SK-N-SH (cell line): ENCODE results near the gene NTNG1. TPM values are rescaled to one million over a fixed set of nuclear protein-coding genes. Genes with fewer than 3 reads are reported as not detected.

Experiments used
- CTCF ChIA-PET: fragments of 300-600, 350-600 bp; formaldehyde crosslinking; extraction: SDS; loops from one replicate; lab custom pipeline; 2021; lab: Yijun Ruan, JAX
- POLR2A ChIA-PET: fragments of 350-600 bp; sonication (Branson Sonifier 250); formaldehyde crosslinking; extraction: SDS; loops from one replicate; lab custom pipeline; 2020; ENCODE audit warnings: antibody characterized with exemption, inconsistent platforms; lab: Yijun Ruan, JAX
- DNase-seq: peaks from one replicate; pipeline ENCODE4 v3.0.0; 2012
- H2AFZ ChIP-seq: fragments of 200-600 bp; sonication (generic); 2 replicates; pipeline ENCODE4 v1.8.1; 2016; ENCODE audit warnings: antibody characterized with exemption, mild to moderate bottlenecking, low read depth
- H3F3A ChIP-seq: fragments of 200-600 bp; sonication (generic); replicated peaks from 2 replicates; pipeline ENCODE3; 2016; ENCODE audit warnings: antibody characterized with exemption, mild to moderate bottlenecking; ENCODE audit not compliant: insufficient read depth
- H3K27ac ChIP-seq, 2 experiments: fragments of 200-500 bp in 1 of 2; fragments of 200-600 bp in 1 of 2; sonication (Bioruptor generic) in 1 of 2; sonication (generic), shearing (Covaris generic) in 1 of 2; 2 replicates each; pipeline versions ENCODE4 v1.5.1 to v1.6.1; 2014 to 2016; ENCODE audit warnings: low read depth in 2 of 2, inconsistent platforms in 1 of 2, low read length in 1 of 2, mild to moderate bottlenecking in 1 of 2, mixed read lengths in 1 of 2
- H3K27me3 ChIP-seq: fragments of 200-600 bp; sonication (generic), shearing (Covaris generic); 2 replicates; pipeline ENCODE4 v1.6.1; 2016; ENCODE audit warnings: mixed run types; ENCODE audit not compliant: insufficient read depth
- H3K36me3 ChIP-seq, 2 experiments: fragments of 200-500 bp in 1 of 2; fragments of 200-600 bp in 1 of 2; sonication (Bioruptor generic) in 1 of 2; sonication (generic) in 1 of 2; replicated peaks in 1 of 2; 2 replicates each; pipeline versions ENCODE3 to v1.5.1; 2014 to 2016; ENCODE audit warnings: low read length in 1 of 2, mild to moderate bottlenecking in 1 of 2; ENCODE audit not compliant: insufficient read depth in 2 of 2, control insufficient read depth in 1 of 2
- H3K4me1 ChIP-seq, 2 experiments: fragments of 200-500 bp in 1 of 2; fragments of 200-600 bp in 1 of 2; sonication (Bioruptor generic) in 1 of 2; sonication (generic), shearing (Covaris generic) in 1 of 2; 2 replicates each; pipeline versions ENCODE4 v1.5.1 to v1.6.1; 2014 to 2016; ENCODE audit warnings: low read depth in 1 of 2, low read length in 1 of 2, mixed run types in 1 of 2; ENCODE audit not compliant: insufficient read depth in 2 of 2, control insufficient read depth in 1 of 2
- H3K4me2 ChIP-seq: fragments of 200-600 bp; sonication (generic), shearing (Covaris generic); 2 replicates; pipeline ENCODE4 v1.6.1; 2017; ENCODE audit warnings: mixed run types
- H3K4me3 ChIP-seq, 2 experiments: fragments of 200-500 bp in 1 of 2; fragments of 200-600 bp in 1 of 2; sonication (Bioruptor generic) in 1 of 2; sonication (generic), shearing (Covaris generic) in 1 of 2; 2 replicates each; pipeline versions ENCODE4 v1.5.1 to v1.8.1; 2014 to 2016; ENCODE audit warnings: low read depth in 2 of 2, inconsistent platforms in 1 of 2, low read length in 1 of 2, mild to moderate bottlenecking in 1 of 2, mixed read lengths in 1 of 2, moderate library complexity in 1 of 2
- H3K79me2 ChIP-seq: fragments of 200-600 bp; sonication (generic); 2 replicates; pipeline ENCODE4 v1.8.1; 2017; ENCODE audit warnings: mild to moderate bottlenecking; ENCODE audit not compliant: insufficient read depth
- H3K9ac ChIP-seq: fragments of 200-600 bp; sonication (generic); 2 replicates; pipeline ENCODE4 v1.6.1; 2017; ENCODE audit warnings: mixed run types
- H3K9me2 ChIP-seq: fragments of 200-600 bp; sonication (generic); 2 replicates; pipeline ENCODE4 v1.6.1; 2017; ENCODE audit warnings: mixed run types
- H3K9me3 ChIP-seq: fragments of 200-600 bp; sonication (generic); 2 replicates; pipeline ENCODE4 v1.6.1; 2017; ENCODE audit warnings: mixed run types, mild to moderate bottlenecking, moderate library complexity
- H4K20me1 ChIP-seq: fragments of 200-600 bp; sonication (generic); 2 replicates; pipeline ENCODE4 v1.6.1; 2017; ENCODE audit warnings: mild to moderate bottlenecking, mixed run types; ENCODE audit not compliant: insufficient read depth
- FOXM1 ChIP-seq: IDR thresholded peaks from 2 replicates; pipeline ENCODE4 v1.4.0; 2012; ENCODE audit warnings: low read depth, mild to moderate bottlenecking
- GATA2 ChIP-seq: sonication (generic); formaldehyde crosslinking; IDR thresholded peaks from 2 replicates; pipeline ENCODE4 v1.5.0; 2020; ENCODE audit warnings: mild to moderate bottlenecking, missing genetic modification reagents
- NRF1 ChIP-seq: IDR thresholded peaks from 2 replicates; pipeline ENCODE4 v1.6.1; 2012; ENCODE audit warnings: low read depth, mild to moderate bottlenecking, low read length
- RFX5 ChIP-seq: IDR thresholded peaks from 2 replicates; pipeline ENCODE4 v1.6.1; 2012; ENCODE audit warnings: mild to moderate bottlenecking, improper control_type of control experiment, low read length
- RXRA ChIP-seq: IDR thresholded peaks from 2 replicates; pipeline ENCODE4 v1.4.0; 2012; ENCODE audit warnings: low read depth, mild to moderate bottlenecking, borderline replicate concordance
- WGBS: methylation state at CpG from one replicate; pipeline ENCODE4 v1.1.6; 2017; ENCODE audit warnings: low lambda C conversion rate; 5-methylcytosine and 5-hydroxymethylcytosine counted together
- polyA plus RNA-seq, 3 experiments: library from polyadenylated mRNA; depleted of rRNA; stranded (reverse); fragments of >200 nt; gene quantifications; 2 replicates each; pipeline ENCODE4 v1.2.3, GENCODE V29; 2012

The NTNG1 gene
- polyA plus RNA-seq, 1 of the 3 experiments (the other 2 are of a cell fraction): 0.03 TPM

- Histone ChIP-seq H3K9me3 (no peaks in the 10 kb centered on the region), H3K4me1 (no peaks in the 10 kb centered on the region), H3K4me2 (no peak overlapping the region), H3K27ac (no peak overlapping the region), H3K27me3 (no peaks in the 10 kb centered on the region), H3K9me2 (no peaks in the 10 kb centered on the region), H2AFZ (no peak overlapping the region), H4K20me1 (no peaks in the 10 kb centered on the region), H3K9ac (no peak overlapping the region), H3K79me2 (no peaks in the 10 kb centered on the region), H3K4me3 (no peak overlapping the region), H3K36me3 (no peaks in the 10 kb centered on the region), H3F3A (no peaks in the 10 kb centered on the region)
- WGBS: 57% methylated on average over 3 of the region's 3 CpGs
- CTCF ChIA-PET: interaction anchor here (1.6 kb wide), 1 partner anchor 190 kb away, joined by 3 read pairs; no protein-coding TSS in a partner anchor
- DNase-seq: no peak
- TF ChIP-seq GATA2 (no peak), NRF1 (no peak)
- POLR2A ChIA-PET: no interaction called here
These were observed 327.0 kb downstream of the NTNG1 start for GRCh38 chr1:107467811-107468210.

GRCh38 chr1:107473065-107473464 is 332.2 kb downstream of the NTNG1 start:
- Histone ChIP-seq H2AFZ (no peak overlapping the region), H3K79me2 (no peaks in the 10 kb centered on the region), H4K20me1 (no peaks in the 10 kb centered on the region), H3K9me3 (no peaks in the 10 kb centered on the region), H3F3A (no peaks in the 10 kb centered on the region), H3K4me3 (no peak overlapping the region), H3K4me2 (no peak overlapping the region), H3K36me3 (no peaks in the 10 kb centered on the region), H3K27ac (no peak overlapping the region), H3K27me3 (no peaks in the 10 kb centered on the region), H3K9ac (no peak overlapping the region), H3K4me1 (0 out of 4 replicates have a peak, but pooled peaks cover 0 to 6% of the 10 kb centered on the region in 2 experiments), H3K9me2 (no peaks in the 10 kb centered on the region)
- 25% methylated on average over 2 of the region's 2 CpGs for WGBS
- CTCF ChIA-PET: interaction anchor here (1.3 kb wide), 1 partner anchor 196 kb away, joined by 3 read pairs; no protein-coding TSS in a partner anchor
- TF ChIP-seq RXRA: no peak
- POLR2A ChIA-PET: no interaction called here
- no peak for DNase-seq

GRCh38 chr1:107474877-107475612 is 334.2 kb downstream of the NTNG1 start:
- POLR2A ChIA-PET: no interaction called here
- H3K27me3 ChIP-seq: no peaks in the 10 kb centered on the region
- CTCF ChIA-PET: interaction anchor here (1.0 to 1.7 kb wide), 2 partner anchors 15 to 54 kb away, joined by 3 to 5 read pairs; no protein-coding TSS in a partner anchor
- H3F3A ChIP-seq: no peaks in the 10 kb centered on the region
- TF ChIP-seq FOXM1 (no peak), RFX5 (no peak)
- peaks cover 3 to 6% of the 10 kb centered on the region in 2 experiments; a peak in 1 of 4 replicates for H3K4me1 ChIP-seq
- no peak for DNase-seq
- H3K4me3 ChIP-seq: no peak overlapping the region
- H3K27ac ChIP-seq: no peak overlapping the region
- no peaks in the 10 kb centered on the region for H3K9me3 ChIP-seq
- H3K36me3 ChIP-seq: no peaks in the 10 kb centered on the region
- H2AFZ ChIP-seq: no peak overlapping the region
- no peaks in the 10 kb centered on the region for H3K79me2 ChIP-seq
- H4K20me1 ChIP-seq: no peaks in the 10 kb centered on the region
- H3K9me2 ChIP-seq: no peaks in the 10 kb centered on the region
- no peak overlapping the region for H3K9ac ChIP-seq
- 11% methylated on average over 1 of the region's 1 CpG for WGBS
- no peak overlapping the region for H3K4me2 ChIP-seq
